DND-41 (cell line): ENCODE data around the gene ZDHHC14.

Experiments used
- EZH2 ChIP-seq: IDR thresholded peaks from 3 replicates; pipeline ENCODE4 v1.6.1; 2012; ENCODE audit warnings: borderline replicate concordance, low read depth, mild to moderate bottlenecking, moderate library complexity, low read length, inconsistent platforms; ENCODE audit not compliant: severe bottlenecking
- TF ChIP-seq, protein P1 (sequence below): IDR thresholded peaks from 2 replicates; pipeline ENCODE4 v1.5.1; 2012; ENCODE audit warnings: borderline replicate concordance, low read length, moderate library complexity, mild to moderate bottlenecking; ENCODE audit not compliant: poor library complexity, severe bottlenecking; ENCODE audit errors: extremely low read depth

DNA sequence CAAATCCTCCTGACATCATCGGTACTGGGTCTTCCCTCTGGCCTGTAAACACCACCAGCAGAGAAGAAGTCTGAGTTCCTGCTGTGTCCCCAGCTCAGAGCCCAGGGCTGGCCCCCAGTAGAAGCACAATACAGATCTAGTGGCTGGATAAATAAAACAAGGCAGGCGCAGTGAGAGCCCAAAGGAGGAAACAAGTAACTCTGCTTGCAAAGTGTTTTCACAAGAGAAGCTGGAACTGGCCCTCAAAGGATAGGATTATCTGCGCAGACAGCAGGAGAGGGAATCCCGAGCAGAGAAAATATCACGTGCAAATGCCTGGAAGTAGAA, 205.1 kb downstream of the ZDHHC14 start:
- TF ChIP-seq, protein P1, sequence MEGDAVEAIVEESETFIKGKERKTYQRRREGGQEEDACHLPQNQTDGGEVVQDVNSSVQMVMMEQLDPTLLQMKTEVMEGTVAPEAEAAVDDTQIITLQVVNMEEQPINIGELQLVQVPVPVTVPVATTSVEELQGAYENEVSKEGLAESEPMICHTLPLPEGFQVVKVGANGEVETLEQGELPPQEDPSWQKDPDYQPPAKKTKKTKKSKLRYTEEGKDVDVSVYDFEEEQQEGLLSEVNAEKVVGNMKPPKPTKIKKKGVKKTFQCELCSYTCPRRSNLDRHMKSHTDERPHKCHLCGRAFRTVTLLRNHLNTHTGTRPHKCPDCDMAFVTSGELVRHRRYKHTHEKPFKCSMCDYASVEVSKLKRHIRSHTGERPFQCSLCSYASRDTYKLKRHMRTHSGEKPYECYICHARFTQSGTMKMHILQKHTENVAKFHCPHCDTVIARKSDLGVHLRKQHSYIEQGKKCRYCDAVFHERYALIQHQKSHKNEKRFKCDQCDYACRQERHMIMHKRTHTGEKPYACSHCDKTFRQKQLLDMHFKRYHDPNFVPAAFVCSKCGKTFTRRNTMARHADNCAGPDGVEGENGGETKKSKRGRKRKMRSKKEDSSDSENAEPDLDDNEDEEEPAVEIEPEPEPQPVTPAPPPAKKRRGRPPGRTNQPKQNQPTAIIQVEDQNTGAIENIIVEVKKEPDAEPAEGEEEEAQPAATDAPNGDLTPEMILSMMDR = no peak
- no peak for TF ChIP-seq EZH2
